ENCODE results near the gene ZNF366. TPM values are rescaled to one million over a fixed set of nuclear protein-coding genes. Genes with fewer than 3 reads are reported as not detected.

The ZNF366 gene
- polyA plus RNA-seq, 3 donors = 0.05 to 1.2 (median 0.76) TPM

DNA sequence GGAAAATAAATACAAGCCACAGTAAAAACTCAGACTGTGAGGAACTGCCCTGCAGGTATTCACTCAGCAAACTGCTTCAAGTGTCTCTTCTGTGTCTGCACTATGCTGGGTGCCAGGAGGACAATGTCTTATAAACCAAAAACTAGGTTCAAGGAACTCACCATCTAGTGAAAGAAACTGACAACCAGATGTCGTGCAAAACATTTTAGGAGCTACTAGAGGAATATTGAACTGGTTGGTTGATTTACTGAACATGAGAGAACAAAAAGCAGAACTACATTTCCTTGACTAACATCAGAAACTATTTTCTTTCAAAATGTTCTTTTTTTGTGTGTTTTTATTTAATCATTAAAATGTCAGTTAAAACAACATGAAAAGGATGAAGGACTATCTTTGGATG is 35.2 kb downstream of the ZNF366 start:
- peaks cover 0 to 5% of the 10 kb centered on the region in 2 donors for H3K9me3 ChIP-seq (replicated peaks in 1 of 2; ENCODE audit: control insufficient read depth in 1 of 2, insufficient read depth in 1 of 2, low read length in 2 of 2)
- Mint-ChIP-seq H3K27ac (peak overlapping the region; percentile 86 to 94 (median 92)), H3K27me3 (ENCODE audit: low read depth in 3 of 3) (no peaks in the 10 kb centered on the region), H3K4me3 (peak overlapping the region in 1 of 2 donors; percentile 75), H3K4me1 (peaks cover 63% of the 10 kb centered on the region), H3K36me3 (peaks cover 1 to 13% of the 10 kb centered on the region in 2 donors), H3K9me3 (peaks cover 0 to 12% (median 7%) of the 10 kb centered on the region in 7 donors)
- H2AFZ ChIP-seq (ENCODE audit: insufficient read depth, low read depth, low read length, poor library complexity, severe bottlenecking) = no peak overlapping the region
- peak overlapping the region; percentile 46 for H3K4me2 ChIP-seq (replicated peaks; ENCODE audit: extremely low read depth, low read length, poor library complexity, severe bottlenecking)
- WGBS (ENCODE audit: insufficient coverage) = no CpG with 5 or more reads among the region's 1 CpG
- no peak for TF ChIP-seq CTCF (IDR thresholded peaks at IDR 0.05)
- H3K9ac ChIP-seq (ENCODE audit: insufficient read depth, low read length, poor library complexity, severe bottlenecking) = peak overlapping the region; percentile 5
- H3K27ac ChIP-seq (ENCODE audit: low read depth in 1 of 2, low read length in 2 of 2) = peak overlapping the region; percentile 76 to 78
- H3K4me1 ChIP-seq (ENCODE audit: control insufficient read depth in 1 of 2, insufficient read depth in 2 of 2, low read length in 2 of 2) = peaks cover 62 to 75% of the 10 kb centered on the region in 2 donors
- peak overlapping the region in 1 of 3 experiments; percentile 48 for H3K4me3 ChIP-seq (replicated peaks in 1 of 3; ENCODE audit: low read depth in 2 of 3, low read length in 3 of 3)
- no peaks in the 10 kb centered on the region for H3K79me2 ChIP-seq (ENCODE audit: insufficient read depth, low read length)
- no peaks in the 10 kb centered on the region for H3K36me3 ChIP-seq (replicated peaks in 1 of 2; ENCODE audit: control insufficient read depth in 1 of 2, insufficient read depth in 2 of 2, low read length in 2 of 2)
- peak in 2 of 3 donors; percentile 13 to 34 for DNase-seq
- no peaks in the 10 kb centered on the region for H4K20me1 ChIP-seq (ENCODE audit: insufficient read depth, low read length)
- no peaks in the 10 kb centered on the region for H3K27me3 ChIP-seq (ENCODE audit: control insufficient read depth in 2 of 2, insufficient read depth in 2 of 2, low read length in 2 of 2)
- intact Hi-C loops (cut with micrococcal nuclease) = no loop called here

GRCh38 chr5:72470826-72471225 is 36.4 kb downstream of the ZNF366 start:
- no peak overlapping the region for H3K4me2 ChIP-seq (replicated peaks; ENCODE audit: extremely low read depth, low read length, poor library complexity, severe bottlenecking)

More at GRCh38 chr5:72470826-72471225, 36.4 kb downstream of the ZNF366 start:
- Histone ChIP-seq H3K4me3 (replicated peaks in 1 of 3; ENCODE audit: low read depth in 2 of 3, low read length in 3 of 3) (no peak overlapping the region), H3K36me3 (replicated peaks in 1 of 2; ENCODE audit: control insufficient read depth in 1 of 2, insufficient read depth in 2 of 2, low read length in 2 of 2) (no peaks in the 10 kb centered on the region), H4K20me1 (ENCODE audit: insufficient read depth, low read length) (no peaks in the 10 kb centered on the region), H3K27me3 (ENCODE audit: control insufficient read depth in 2 of 2, insufficient read depth in 2 of 2, low read length in 2 of 2) (no peaks in the 10 kb centered on the region), H3K9ac (ENCODE audit: insufficient read depth, low read length, poor library complexity, severe bottlenecking) (no peak overlapping the region), H3K4me1 (ENCODE audit: control insufficient read depth in 1 of 2, insufficient read depth in 2 of 2, low read length in 2 of 2) (peaks cover 74 to 87% of the 10 kb centered on the region in 2 donors), H3K9me3 (replicated peaks in 1 of 2; ENCODE audit: control insufficient read depth in 1 of 2, insufficient read depth in 1 of 2, low read length in 2 of 2) (no peaks in the 10 kb centered on the region), H3K79me2 (ENCODE audit: insufficient read depth, low read length) (no peaks in the 10 kb centered on the region), H2AFZ (ENCODE audit: insufficient read depth, low read depth, low read length, poor library complexity, severe bottlenecking) (no peak overlapping the region), H3K27ac (ENCODE audit: low read depth in 1 of 2, low read length in 2 of 2) (no peak overlapping the region)
- H3K27ac Mint-ChIP-seq = peak overlapping the region in 4 of 7 donors; percentile 11 to 54 (median 40)
- no peak for DNase-seq
- peaks cover 0 to 3% (median 0%) of the 10 kb centered on the region in 7 donors for H3K9me3 Mint-ChIP-seq
- no peak overlapping the region for H3K4me3 Mint-ChIP-seq
- peaks cover under 1 to 7% of the 10 kb centered on the region in 2 donors for H3K36me3 Mint-ChIP-seq
- no CpG with 5 or more reads among the region's 2 CpGs for WGBS (ENCODE audit: insufficient coverage)
- no peak for TF ChIP-seq CTCF (IDR thresholded peaks at IDR 0.05)
- peaks cover 75% of the 10 kb centered on the region for H3K4me1 Mint-ChIP-seq
- no peaks in the 10 kb centered on the region for H3K27me3 Mint-ChIP-seq (ENCODE audit: low read depth in 3 of 3)
- intact Hi-C loops (cut with micrococcal nuclease) = no loop called here

Measured in CD14-positive monocyte (primary cell).